ENCODE measurements around the gene ZSWIM6. TPM values are rescaled to one million over a fixed set of nuclear protein-coding genes. Genes with fewer than 3 reads are reported as not detected.

ZSWIM6 gene
- total RNA-seq, 1 donor from 2014 or later: 40.1 TPM

- H3K36me3 Mint-ChIP-seq (ENCODE audit: low read depth, unreplicated experiment): peaks cover 16% of the 10 kb centered on the region
- TF ChIP-seq, protein P1, sequence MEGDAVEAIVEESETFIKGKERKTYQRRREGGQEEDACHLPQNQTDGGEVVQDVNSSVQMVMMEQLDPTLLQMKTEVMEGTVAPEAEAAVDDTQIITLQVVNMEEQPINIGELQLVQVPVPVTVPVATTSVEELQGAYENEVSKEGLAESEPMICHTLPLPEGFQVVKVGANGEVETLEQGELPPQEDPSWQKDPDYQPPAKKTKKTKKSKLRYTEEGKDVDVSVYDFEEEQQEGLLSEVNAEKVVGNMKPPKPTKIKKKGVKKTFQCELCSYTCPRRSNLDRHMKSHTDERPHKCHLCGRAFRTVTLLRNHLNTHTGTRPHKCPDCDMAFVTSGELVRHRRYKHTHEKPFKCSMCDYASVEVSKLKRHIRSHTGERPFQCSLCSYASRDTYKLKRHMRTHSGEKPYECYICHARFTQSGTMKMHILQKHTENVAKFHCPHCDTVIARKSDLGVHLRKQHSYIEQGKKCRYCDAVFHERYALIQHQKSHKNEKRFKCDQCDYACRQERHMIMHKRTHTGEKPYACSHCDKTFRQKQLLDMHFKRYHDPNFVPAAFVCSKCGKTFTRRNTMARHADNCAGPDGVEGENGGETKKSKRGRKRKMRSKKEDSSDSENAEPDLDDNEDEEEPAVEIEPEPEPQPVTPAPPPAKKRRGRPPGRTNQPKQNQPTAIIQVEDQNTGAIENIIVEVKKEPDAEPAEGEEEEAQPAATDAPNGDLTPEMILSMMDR (IDR thresholded peaks at IDR 0.05; ENCODE audit: insufficient read depth, low read depth, low read length): no peak
- no peak for TF ChIP-seq EZH2 (IDR thresholded peaks at IDR 0.05; ENCODE audit: insufficient read depth, low read length)
- Histone ChIP-seq H3K4me1 (ENCODE audit: insufficient read depth, low read length) (no peaks in the 10 kb centered on the region), H3K36me3 (ENCODE audit: insufficient read depth, low read length) (peaks cover 7% of the 10 kb centered on the region), H2AFZ (ENCODE audit: low read depth, low read length) (no peak overlapping the region), H3K9me3 (ENCODE audit: insufficient read depth, low read depth, low read length) (no peaks in the 10 kb centered on the region), H4K20me1 (ENCODE audit: insufficient read depth, low read length) (peaks cover under 1% of the 10 kb centered on the region), H3K4me3 (ENCODE audit: insufficient read depth, low read depth, low read length) (no peak overlapping the region), H3K27ac (ENCODE audit: low read depth, low read length) (no peak overlapping the region), H3K4me2 (ENCODE audit: low read length) (no peak overlapping the region), H3K79me2 (ENCODE audit: insufficient read depth, low read length) (no peaks in the 10 kb centered on the region), H3K27me3 (ENCODE audit: insufficient read depth, low read length) (no peaks in the 10 kb centered on the region), H3K9ac (ENCODE audit: low read length) (no peak overlapping the region)
- peak; percentile 12 for DNase-seq (ENCODE audit: low read depth)
- no peak overlapping the region for H3K4me3 Mint-ChIP-seq (ENCODE audit: unreplicated experiment)
- no peaks in the 10 kb centered on the region for H3K27me3 Mint-ChIP-seq (ENCODE audit: low read depth, unreplicated experiment)
- FAIRE-seq: no peak
- no peaks in the 10 kb centered on the region for H3K9me3 Mint-ChIP-seq (ENCODE audit: unreplicated experiment)
- H3K27ac Mint-ChIP-seq (ENCODE audit: unreplicated experiment): no peak overlapping the region
- no peaks in the 10 kb centered on the region for H3K4me1 Mint-ChIP-seq (ENCODE audit: low read depth, unreplicated experiment)
Observed at GRCh38 chr5:61551637-61552313, 219.7 kb downstream of the ZSWIM6 start.

DNA sequence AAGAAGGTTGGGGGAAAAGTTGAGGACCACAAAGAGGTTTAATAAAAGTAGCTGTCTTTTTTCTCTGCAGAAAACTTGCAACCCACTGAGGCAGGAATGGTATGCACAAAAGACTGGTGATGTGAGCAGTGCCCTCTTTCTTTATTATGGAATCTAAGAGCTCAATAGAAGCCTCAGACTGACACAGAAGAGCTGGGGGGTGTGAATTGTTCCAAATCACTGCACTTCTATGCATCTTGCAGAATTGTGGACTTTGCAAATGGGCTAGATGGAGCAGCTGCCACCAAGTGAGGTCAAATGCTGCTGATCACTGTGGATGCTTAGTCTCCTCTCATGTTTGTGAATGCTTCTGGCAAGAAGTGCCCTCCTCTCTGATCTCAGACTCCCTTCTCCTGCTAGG is 227.1 kb downstream of the ZSWIM6 start:
- DNase-seq (ENCODE audit: low read depth): no peak
- no peak for FAIRE-seq

DNA sequence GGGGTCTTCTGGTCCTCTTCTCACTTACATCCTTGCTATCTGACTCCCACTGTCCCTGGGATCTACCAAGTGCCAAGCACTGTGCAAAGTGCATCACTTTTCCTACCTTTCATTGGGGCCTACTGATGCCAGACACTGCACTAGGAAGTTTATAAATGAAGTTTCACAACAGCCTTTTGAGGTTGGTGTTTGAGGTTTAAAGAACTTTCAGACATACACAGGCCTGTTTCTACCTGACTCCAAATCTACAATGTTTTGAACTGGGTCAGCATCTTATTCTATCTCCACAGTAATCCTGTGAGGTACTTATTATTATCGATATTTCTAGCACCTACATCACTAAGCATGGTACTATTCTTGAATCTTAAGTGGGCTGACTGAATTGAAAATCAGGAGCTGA is 227.7 kb downstream of the ZSWIM6 start:
- TF ChIP-seq, protein P1 (IDR thresholded peaks at IDR 0.05; ENCODE audit: insufficient read depth, low read depth, low read length): no peak
- TF ChIP-seq EZH2 (IDR thresholded peaks at IDR 0.05; ENCODE audit: insufficient read depth, low read length): no peak
- Histone ChIP-seq H3K79me2 (ENCODE audit: insufficient read depth, low read length) (no peaks in the 10 kb centered on the region), H3K4me2 (ENCODE audit: low read length) (no peak overlapping the region), H2AFZ (ENCODE audit: low read depth, low read length) (no peak overlapping the region), H3K27me3 (ENCODE audit: insufficient read depth, low read length) (no peaks in the 10 kb centered on the region), H3K9me3 (ENCODE audit: insufficient read depth, low read depth, low read length) (no peaks in the 10 kb centered on the region), H3K9ac (ENCODE audit: low read length) (no peak overlapping the region), H3K4me1 (ENCODE audit: insufficient read depth, low read length) (no peaks in the 10 kb centered on the region), H3K4me3 (ENCODE audit: insufficient read depth, low read depth, low read length) (no peak overlapping the region), H3K27ac (ENCODE audit: low read depth, low read length) (no peak overlapping the region), H3K36me3 (ENCODE audit: insufficient read depth, low read length) (no peaks in the 10 kb centered on the region), H4K20me1 (ENCODE audit: insufficient read depth, low read length) (no peaks in the 10 kb centered on the region)
- DNase-seq (ENCODE audit: low read depth) (no peak), FAIRE-seq (no peak)
- Mint-ChIP-seq H3K4me1 (ENCODE audit: low read depth, unreplicated experiment) (no peaks in the 10 kb centered on the region), H3K36me3 (ENCODE audit: low read depth, unreplicated experiment) (peaks cover 9% of the 10 kb centered on the region), H3K27ac (ENCODE audit: unreplicated experiment) (no peak overlapping the region), H3K27me3 (ENCODE audit: low read depth, unreplicated experiment) (no peaks in the 10 kb centered on the region), H3K9me3 (ENCODE audit: unreplicated experiment) (no peaks in the 10 kb centered on the region), H3K4me3 (ENCODE audit: unreplicated experiment) (no peak overlapping the region)

More for the DNA sequence above, 227.1 kb downstream of the ZSWIM6 start:
- H3K4me2 ChIP-seq (ENCODE audit: low read length): no peak overlapping the region
- no peaks in the 10 kb centered on the region for H3K4me1 ChIP-seq (ENCODE audit: insufficient read depth, low read length)
- no peaks in the 10 kb centered on the region for H4K20me1 ChIP-seq (ENCODE audit: insufficient read depth, low read length)
- no peak overlapping the region for H2AFZ ChIP-seq (ENCODE audit: low read depth, low read length)
- H3K79me2 ChIP-seq (ENCODE audit: insufficient read depth, low read length): no peaks in the 10 kb centered on the region
- Mint-ChIP-seq H3K9me3 (ENCODE audit: unreplicated experiment) (no peaks in the 10 kb centered on the region), H3K27ac (ENCODE audit: unreplicated experiment) (no peak overlapping the region), H3K27me3 (ENCODE audit: low read depth, unreplicated experiment) (no peaks in the 10 kb centered on the region), H3K36me3 (ENCODE audit: low read depth, unreplicated experiment) (peaks cover 9% of the 10 kb centered on the region), H3K4me1 (ENCODE audit: low read depth, unreplicated experiment) (no peaks in the 10 kb centered on the region), H3K4me3 (ENCODE audit: unreplicated experiment) (no peak overlapping the region)
- H3K27me3 ChIP-seq (ENCODE audit: insufficient read depth, low read length): no peaks in the 10 kb centered on the region
- H3K4me3 ChIP-seq (ENCODE audit: insufficient read depth, low read depth, low read length): no peak overlapping the region
- no peaks in the 10 kb centered on the region for H3K36me3 ChIP-seq (ENCODE audit: insufficient read depth, low read length)
- TF ChIP-seq EZH2 (IDR thresholded peaks at IDR 0.05; ENCODE audit: insufficient read depth, low read length): no peak
- TF ChIP-seq, protein P1 (IDR thresholded peaks at IDR 0.05; ENCODE audit: insufficient read depth, low read depth, low read length): no peak
- H3K27ac ChIP-seq (ENCODE audit: low read depth, low read length): no peak overlapping the region
- no peak overlapping the region for H3K9ac ChIP-seq (ENCODE audit: low read length)
- no peaks in the 10 kb centered on the region for H3K9me3 ChIP-seq (ENCODE audit: insufficient read depth, low read depth, low read length)
